IgD-negative memory B cell (primary cell): ENCODE results near the gene S100A11. TPM values are rescaled to one million over a fixed set of nuclear protein-coding genes. Genes with fewer than 3 reads are reported as not detected.
"Not testable (repeated sequence)": the region's sequence is repeated elsewhere in the genome, so short reads cannot be mapped to it uniquely, and the experiment has no call there.

Source experiments
- H3K27ac Mint-ChIP-seq, 3 donors: one replicate each; pipeline ENCODE4 v1.8.0; 2020 to 2022; ENCODE audit warnings: mild to moderate bottlenecking in 3 of 3, mixed read lengths in 3 of 3, moderate library complexity in 1 of 3
- H3K27me3 Mint-ChIP-seq: one replicate; pipeline ENCODE4 v1.8.0; 2021; ENCODE audit warnings: mixed read lengths
- H3K36me3 Mint-ChIP-seq: one replicate; pipeline ENCODE4 v1.8.0; 2020; ENCODE audit warnings: mild to moderate bottlenecking, mixed read lengths
- H3K4me1 Mint-ChIP-seq, 3 donors: one replicate each; pipeline ENCODE4 v1.8.0; 2020 to 2022; ENCODE audit warnings: mixed read lengths in 3 of 3, mild to moderate bottlenecking in 1 of 3
- H3K4me3 Mint-ChIP-seq, 4 donors: one replicate each; pipeline ENCODE4 v1.8.0; 2020 to 2022; ENCODE audit warnings: mild to moderate bottlenecking in 4 of 4, mixed read lengths in 4 of 4, moderate library complexity in 3 of 4
- H3K9me3 Mint-ChIP-seq, 3 donors: one replicate each; pipeline ENCODE4 v1.8.0; 2020 to 2021; ENCODE audit warnings: mixed read lengths in 3 of 3, mild to moderate bottlenecking in 1 of 3
- polyA plus RNA-seq: library from polyadenylated mRNA; unstranded; fragments of 300-500 nt; fragmentation: Illumina TruSeq; gene quantifications from one replicate; pipeline ENCODE4 v1.2.3, GENCODE V29; 2021

The S100A11 gene
- 140 TPM for polyA plus RNA-seq

DNA sequence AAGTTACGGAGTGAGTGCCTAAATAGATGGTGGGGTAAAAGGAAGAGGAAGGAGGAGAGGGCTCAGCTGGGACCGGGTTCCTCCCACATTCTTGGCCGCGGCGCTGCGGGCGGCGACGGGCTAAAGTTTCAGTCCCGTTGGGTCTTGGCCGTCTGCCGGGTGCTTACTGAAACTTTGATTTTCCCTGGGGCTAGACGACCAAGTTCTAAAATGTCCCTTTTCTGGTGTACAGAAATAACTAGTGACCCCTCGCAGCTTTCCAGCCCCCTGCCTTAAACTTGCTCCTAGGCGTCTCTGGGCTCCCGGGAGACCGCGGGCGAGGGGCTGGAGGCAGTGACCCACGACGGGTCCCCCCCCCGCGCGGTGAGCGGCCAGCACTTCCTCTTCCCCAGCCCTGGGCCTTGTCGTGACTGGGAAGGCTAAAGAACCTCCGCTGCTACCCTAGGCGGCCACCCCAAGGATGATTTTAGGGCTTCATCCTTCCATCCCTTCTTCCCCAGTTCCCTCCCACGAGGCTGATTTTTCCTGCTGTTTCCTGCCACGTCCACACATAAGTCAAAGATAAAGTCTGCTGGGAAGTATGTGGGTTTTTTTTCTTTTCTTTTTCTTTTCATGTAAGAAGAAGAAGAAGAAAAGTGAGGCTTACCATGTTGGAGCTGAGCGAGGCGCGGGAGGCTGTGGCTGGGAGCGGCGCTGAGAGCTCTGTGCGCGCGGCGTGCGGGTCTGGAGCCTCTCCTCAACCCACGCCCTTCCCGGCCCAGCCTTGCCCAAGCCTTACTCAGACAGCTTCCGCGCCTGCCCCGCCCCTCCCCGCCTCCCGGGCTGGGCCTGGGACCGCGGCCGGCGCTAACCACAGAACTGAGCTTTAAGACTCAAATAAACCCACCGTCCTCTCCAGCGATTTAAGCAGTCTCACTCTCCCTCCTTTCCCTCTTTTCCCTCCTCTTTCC is at the start of gene S100A11:
TSS of gene S100A11 (minus strand) at position 738 of the 950 bp plus-strand sequence. CDS start at position 649, 89 bp downstream.
- Mint-ChIP-seq H3K27me3 (peaks cover 3% of the 10 kb centered on the region), H3K4me3 (peak within 1 kb of the TSS; percentile 88 to 96 (median 95)), H3K4me1 (peaks cover 24 to 35% (median 25%) of the 10 kb centered on the region in 3 donors), H3K36me3 (no peaks in the 10 kb centered on the region), H3K9me3 (no peaks in the 10 kb centered on the region), H3K27ac (peak within 1 kb of the TSS; percentile 82 to 95 (median 92))

DNA sequence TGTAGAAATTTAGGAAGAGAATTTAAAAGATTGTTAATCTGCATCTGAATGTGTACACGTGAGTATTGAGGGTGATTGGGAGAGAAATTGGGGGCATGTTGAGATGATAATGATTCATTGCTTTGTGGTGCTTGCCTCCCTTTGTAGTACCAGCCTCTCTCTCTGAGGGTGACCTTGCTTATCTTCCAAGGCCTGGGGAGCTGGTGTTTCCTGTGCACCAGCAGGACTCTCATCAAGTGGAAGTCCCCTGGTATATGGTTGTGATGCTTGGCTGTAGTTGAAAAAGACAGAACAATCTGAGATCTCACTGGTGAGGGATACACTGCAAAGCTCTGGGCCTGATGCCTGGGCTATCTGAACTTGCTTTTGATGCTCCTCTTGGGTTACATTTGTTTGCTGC is 48.0 kb upstream of the S100A11 start:
- Mint-ChIP-seq H3K27me3 (peaks cover 8% of the 10 kb centered on the region), H3K4me3 (no peak overlapping the region), H3K27ac (no peak overlapping the region), H3K36me3 (no peaks in the 10 kb centered on the region), H3K4me1 (no peaks in the 10 kb centered on the region), H3K9me3 (no peaks in the 10 kb centered on the region)

DNA sequence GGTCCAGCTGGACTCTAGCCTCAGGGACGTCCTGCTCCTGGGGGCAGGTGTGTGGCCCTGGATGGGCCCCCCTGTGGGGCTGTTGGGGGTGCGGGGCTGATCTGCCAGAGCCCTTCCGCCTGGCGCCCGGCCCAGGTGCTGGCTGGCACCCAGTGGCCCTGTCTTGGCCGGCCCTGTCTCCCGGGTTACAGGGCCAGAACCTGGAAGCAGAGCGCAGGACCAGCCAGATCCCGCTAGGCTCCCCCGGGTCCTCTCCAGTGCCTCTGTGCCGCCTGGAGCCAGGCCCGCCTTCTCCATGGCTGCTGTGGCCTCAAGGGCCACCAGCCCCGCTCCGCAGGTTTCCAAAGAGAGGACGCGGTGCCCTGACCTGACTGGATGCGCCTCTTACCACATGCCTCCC is 44.2 kb upstream of the S100A11 start:
- not testable (repeated sequence) for H3K4me1 Mint-ChIP-seq, H3K27ac Mint-ChIP-seq, H3K9me3 Mint-ChIP-seq, H3K4me3 Mint-ChIP-seq, H3K36me3 Mint-ChIP-seq
- H3K27me3 Mint-ChIP-seq = peaks cover 14% of the 10 kb centered on the region

DNA sequence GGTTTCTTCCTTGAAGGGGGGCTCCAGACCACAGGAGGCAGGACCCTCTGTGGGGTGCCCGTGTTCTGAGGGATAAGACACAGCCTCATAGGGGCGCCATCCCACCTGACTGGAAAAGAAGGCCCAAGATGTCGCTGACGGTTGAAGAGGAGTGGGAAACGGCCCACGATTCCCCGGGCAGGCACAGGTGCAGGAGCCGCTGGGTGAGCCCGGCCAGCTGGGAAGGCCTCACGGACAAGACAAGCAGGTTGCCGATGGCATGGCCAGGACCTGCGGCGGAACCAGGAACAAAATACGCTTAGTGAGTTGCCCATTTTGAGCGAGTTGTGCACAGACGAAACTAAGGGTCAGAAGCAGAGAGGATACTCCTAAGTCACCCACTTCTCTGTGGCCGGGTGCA is 43.7 kb upstream of the S100A11 start:
- H3K27ac Mint-ChIP-seq, H3K36me3 Mint-ChIP-seq, H3K4me1 Mint-ChIP-seq, H3K9me3 Mint-ChIP-seq, H3K4me3 Mint-ChIP-seq: not testable (repeated sequence)
- peaks cover 14% of the 10 kb centered on the region for H3K27me3 Mint-ChIP-seq

DNA sequence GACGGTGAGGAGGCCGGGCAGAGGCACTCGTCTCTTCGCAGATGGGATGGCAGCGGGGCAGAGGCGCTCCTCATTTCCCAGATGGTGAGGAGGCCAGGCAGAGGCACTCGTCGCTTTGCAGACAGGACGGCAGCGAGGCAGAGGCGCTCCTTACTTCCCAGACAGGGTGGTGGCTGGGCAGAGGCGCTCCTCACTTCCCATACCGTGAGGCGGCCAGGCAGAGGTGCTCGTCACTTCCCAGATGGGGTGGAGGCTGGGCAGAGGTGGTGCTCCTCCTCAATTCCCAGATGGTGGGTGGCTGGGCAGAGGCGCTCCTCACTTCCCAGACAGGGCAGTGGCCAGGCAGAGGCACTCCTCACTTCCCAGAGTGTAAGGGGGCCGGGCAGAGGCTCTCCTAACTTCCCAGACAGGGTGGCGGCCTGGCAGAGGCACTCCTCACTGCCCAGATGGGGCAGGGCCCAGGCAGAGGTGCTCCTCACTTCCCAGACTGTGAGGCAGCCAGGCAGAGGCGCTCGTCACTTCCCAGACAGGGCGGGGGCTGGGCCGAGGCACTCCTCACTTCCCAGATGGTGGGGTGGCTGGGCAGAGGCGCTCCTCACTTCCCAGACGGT is 42.1 kb upstream of the S100A11 start:
- H3K27me3 Mint-ChIP-seq = peaks cover 17% of the 10 kb centered on the region
- no peaks in the 10 kb centered on the region for H3K36me3 Mint-ChIP-seq
- peak overlapping the region in 1 of 4 donors; percentile 19 for H3K4me3 Mint-ChIP-seq
- H3K4me1 Mint-ChIP-seq = no peaks in the 10 kb centered on the region
- H3K27ac Mint-ChIP-seq = no peak overlapping the region
- no peaks in the 10 kb centered on the region for H3K9me3 Mint-ChIP-seq

DNA sequence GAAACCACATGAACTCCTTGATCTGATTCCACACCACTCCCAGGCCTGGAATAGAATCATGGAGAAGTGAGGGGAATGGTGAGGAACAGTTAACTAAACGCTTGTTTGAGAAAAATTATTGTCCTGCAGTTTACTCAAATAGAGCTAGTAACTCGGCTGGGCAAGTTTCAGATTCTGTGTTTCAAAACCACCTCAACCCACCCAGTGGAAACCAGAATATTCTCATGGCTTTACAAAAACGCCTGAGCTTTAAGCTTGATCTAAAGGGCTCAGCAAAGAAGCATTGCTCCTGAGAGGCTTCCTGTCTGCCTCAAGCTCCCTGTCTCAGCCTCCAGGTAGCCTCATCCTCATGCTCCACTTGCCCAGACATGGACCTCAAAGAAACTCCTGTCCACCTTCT is 35.5 kb upstream of the S100A11 start:
- H3K9me3 Mint-ChIP-seq = no peaks in the 10 kb centered on the region
- no peaks in the 10 kb centered on the region for H3K4me1 Mint-ChIP-seq
- H3K27me3 Mint-ChIP-seq = peaks cover 35% of the 10 kb centered on the region
- H3K27ac Mint-ChIP-seq = no peak overlapping the region
- H3K36me3 Mint-ChIP-seq = no peaks in the 10 kb centered on the region
- no peak overlapping the region for H3K4me3 Mint-ChIP-seq

DNA sequence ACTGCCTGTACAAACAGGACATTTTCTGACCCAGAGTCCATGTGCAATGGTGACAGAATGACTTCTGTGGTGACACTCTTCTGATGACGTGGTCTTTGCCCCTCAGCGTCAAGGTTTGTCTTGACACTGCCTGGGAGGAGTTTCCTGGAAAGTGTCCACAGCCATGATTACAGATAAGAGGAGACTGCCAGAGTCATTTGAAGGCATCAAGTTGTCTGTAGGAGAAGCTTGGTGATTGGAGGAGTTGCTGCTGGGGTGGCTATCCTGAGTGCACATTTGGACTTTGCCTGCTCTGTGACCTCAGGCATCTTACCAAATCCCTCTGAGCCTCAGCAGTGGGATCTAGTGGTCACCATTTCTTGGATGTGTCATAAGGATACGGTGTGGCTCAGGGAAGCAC is 34.3 kb upstream of the S100A11 start:
- Mint-ChIP-seq H3K27ac (no peak overlapping the region), H3K4me1 (no peaks in the 10 kb centered on the region), H3K27me3 (peaks cover 31% of the 10 kb centered on the region), H3K4me3 (no peak overlapping the region), H3K36me3 (no peaks in the 10 kb centered on the region), H3K9me3 (no peaks in the 10 kb centered on the region)

DNA sequence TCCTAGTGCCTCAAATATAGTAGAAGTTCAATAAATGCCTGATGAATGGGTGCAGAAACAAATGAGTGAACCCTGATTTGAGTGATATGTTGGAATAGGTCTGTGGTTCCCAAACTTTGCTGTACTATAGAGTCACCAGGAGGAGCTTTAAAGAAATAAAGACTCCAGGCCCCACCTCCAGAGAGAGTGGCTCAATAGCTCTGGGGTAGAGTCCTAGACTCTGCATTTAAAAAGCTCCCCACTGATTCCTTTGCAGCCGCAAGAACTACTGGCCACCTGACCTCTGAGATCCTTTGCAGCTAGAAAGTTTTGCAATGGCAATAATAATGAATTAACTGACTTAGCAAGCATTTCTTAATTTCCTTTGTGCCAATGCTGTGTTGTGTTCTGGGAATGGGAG is 31.1 kb upstream of the S100A11 start:
- H3K9me3 Mint-ChIP-seq = peaks cover 0 to 1% (median 0%) of the 10 kb centered on the region in 3 donors
- no peaks in the 10 kb centered on the region for H3K36me3 Mint-ChIP-seq
- H3K4me3 Mint-ChIP-seq = no peak overlapping the region
- no peak overlapping the region for H3K27ac Mint-ChIP-seq
- H3K4me1 Mint-ChIP-seq = no peaks in the 10 kb centered on the region
- H3K27me3 Mint-ChIP-seq = peaks cover 24% of the 10 kb centered on the region

DNA sequence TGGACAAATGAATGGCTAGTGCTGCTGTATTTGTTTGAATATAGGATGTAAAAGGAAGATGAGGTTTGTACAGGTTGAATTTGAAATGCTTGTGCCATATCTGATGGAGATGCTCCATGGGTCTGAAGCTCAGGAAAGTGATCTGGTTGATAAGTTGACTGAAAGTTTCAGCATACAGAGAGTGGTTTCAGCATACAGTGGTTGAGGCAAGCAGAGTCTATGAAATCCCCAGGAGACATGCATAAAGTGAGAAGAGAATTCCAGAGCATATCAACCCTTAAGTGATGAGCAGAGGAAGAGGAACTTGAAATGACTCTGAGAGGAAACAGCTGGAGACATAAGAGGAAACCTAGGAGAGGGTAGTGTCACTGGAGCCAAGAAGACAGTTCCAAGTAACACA is 30.3 kb upstream of the S100A11 start:
- peaks cover 19% of the 10 kb centered on the region for H3K27me3 Mint-ChIP-seq
- H3K4me3 Mint-ChIP-seq = no peak overlapping the region
- no peaks in the 10 kb centered on the region for H3K36me3 Mint-ChIP-seq
- H3K4me1 Mint-ChIP-seq = no peaks in the 10 kb centered on the region
- H3K27ac Mint-ChIP-seq = no peak overlapping the region
- peaks cover 0 to 1% (median 0%) of the 10 kb centered on the region in 3 donors for H3K9me3 Mint-ChIP-seq

DNA sequence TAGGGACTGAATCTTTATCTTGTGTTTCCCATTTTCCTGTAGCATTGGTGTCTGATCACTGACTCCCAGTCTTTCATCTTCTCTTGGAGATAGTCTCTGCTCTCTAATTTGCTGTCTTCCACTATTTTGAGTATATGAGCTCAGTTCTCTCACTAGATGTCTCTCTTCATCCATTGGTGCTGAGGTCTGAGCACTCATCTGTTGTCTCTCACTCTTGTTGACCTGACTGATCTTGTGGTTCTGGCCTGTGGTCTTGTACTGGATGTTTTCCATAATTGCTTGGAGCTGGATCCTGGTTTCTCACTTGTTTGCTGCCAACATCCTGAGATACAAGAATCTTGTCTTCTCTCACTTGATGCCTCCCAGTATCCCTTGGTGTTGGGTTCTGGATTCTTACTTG is 25.1 kb upstream of the S100A11 start:
- Mint-ChIP-seq H3K4me3 (no peak overlapping the region), H3K27ac (no peak overlapping the region), H3K27me3 (peaks cover 8% of the 10 kb centered on the region), H3K4me1 (no peaks in the 10 kb centered on the region), H3K9me3 (peaks cover 0 to 1% (median 0%) of the 10 kb centered on the region in 3 donors), H3K36me3 (no peaks in the 10 kb centered on the region)

DNA sequence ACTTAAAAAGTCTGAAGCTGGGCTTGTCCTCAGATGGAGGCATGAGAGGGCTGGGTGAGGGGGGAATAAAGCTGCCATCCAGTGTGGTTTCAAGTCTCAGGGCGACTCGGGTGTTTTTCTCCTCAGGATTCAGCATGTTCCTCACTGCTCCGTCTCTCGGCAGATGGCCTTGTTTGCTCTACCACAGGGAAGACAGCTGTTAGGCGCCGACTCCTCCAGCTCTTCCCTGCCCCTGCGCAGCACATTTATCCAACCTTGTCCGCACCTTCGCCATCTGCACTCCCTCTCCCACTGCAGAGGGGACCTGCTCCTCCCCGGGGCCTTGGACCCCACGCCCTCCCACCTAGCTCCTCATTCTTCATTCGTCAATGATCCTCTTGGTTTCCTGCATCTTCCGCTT is 16.6 kb upstream of the S100A11 start:
- H3K36me3 Mint-ChIP-seq = no peaks in the 10 kb centered on the region
- H3K4me1 Mint-ChIP-seq = peaks cover under 1 to 5% (median 4%) of the 10 kb centered on the region in 3 donors
- no peaks in the 10 kb centered on the region for H3K9me3 Mint-ChIP-seq
- no peak overlapping the region for H3K4me3 Mint-ChIP-seq
- peaks cover 6% of the 10 kb centered on the region for H3K27me3 Mint-ChIP-seq
- H3K27ac Mint-ChIP-seq = no peak overlapping the region

DNA sequence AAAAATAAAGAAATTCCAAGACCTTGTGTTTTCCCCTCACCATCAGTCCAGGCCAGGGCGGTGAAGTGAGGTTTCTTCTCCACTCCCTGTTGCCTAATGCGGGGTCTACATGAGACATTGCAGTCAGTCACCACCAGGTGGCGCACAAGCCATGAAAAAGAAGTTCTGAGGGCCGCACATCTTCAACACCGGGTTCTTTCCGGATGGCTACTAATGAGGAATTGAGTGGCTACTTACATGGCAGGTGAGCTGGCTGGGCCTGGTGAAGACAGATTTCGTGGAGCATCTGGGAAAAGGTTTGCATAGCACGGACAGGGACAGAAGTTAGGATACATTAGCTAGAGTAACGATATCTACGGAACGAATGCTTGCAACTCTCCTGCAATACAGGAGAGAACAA is 15.8 kb upstream of the S100A11 start:
- Mint-ChIP-seq H3K4me1 (peaks cover 8 to 13% (median 12%) of the 10 kb centered on the region in 3 donors), H3K4me3 (peak overlapping the region in 1 of 4 donors; percentile 78), H3K36me3 (no peaks in the 10 kb centered on the region), H3K9me3 (no peaks in the 10 kb centered on the region), H3K27ac (no peak overlapping the region), H3K27me3 (peaks cover 6% of the 10 kb centered on the region)

DNA sequence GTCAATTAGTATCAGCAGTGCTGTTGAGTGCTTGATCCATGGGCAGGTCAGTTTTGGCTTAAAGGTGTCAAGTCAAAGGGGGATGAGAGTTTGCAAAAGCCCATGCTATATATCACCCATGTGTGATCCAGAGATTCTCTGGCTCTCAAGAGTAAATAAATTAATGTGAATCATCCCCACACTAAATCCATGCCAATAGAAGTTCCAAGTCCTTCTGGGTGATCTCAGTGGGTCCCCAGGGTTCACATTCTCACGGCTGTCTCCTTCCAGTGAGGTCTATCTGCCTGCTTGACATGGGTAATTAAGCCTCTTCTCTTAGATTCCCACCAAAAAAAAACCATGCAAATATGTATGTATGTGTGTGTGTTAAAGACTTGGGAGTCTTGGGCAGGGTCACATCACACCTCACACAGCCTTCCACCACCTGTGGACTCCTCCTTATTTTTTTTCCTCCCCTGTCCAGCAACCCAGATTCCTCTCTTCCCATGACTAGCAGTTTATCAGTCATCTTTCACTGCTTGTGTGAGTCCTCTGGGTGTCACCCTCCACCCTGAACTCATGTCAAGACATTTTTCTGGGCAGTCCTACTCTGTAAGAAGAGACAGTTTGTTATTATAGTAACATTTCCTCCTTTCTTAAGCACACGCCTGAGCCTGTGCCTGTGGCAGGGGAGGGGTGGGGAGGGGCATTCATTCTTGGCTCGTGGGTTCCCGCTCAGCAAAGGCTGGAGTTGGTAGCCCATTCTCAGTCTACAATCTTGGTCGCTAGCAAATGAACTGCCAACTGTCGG is 14.3 kb upstream of the S100A11 start:
- no peak overlapping the region for H3K27ac Mint-ChIP-seq
- peak overlapping the region in 1 of 4 donors; percentile 39 for H3K4me3 Mint-ChIP-seq
- H3K9me3 Mint-ChIP-seq = no peaks in the 10 kb centered on the region
- H3K27me3 Mint-ChIP-seq = peaks cover 4% of the 10 kb centered on the region
- H3K36me3 Mint-ChIP-seq = no peaks in the 10 kb centered on the region
- H3K4me1 Mint-ChIP-seq = peaks cover 10 to 17% (median 16%) of the 10 kb centered on the region in 3 donors

DNA sequence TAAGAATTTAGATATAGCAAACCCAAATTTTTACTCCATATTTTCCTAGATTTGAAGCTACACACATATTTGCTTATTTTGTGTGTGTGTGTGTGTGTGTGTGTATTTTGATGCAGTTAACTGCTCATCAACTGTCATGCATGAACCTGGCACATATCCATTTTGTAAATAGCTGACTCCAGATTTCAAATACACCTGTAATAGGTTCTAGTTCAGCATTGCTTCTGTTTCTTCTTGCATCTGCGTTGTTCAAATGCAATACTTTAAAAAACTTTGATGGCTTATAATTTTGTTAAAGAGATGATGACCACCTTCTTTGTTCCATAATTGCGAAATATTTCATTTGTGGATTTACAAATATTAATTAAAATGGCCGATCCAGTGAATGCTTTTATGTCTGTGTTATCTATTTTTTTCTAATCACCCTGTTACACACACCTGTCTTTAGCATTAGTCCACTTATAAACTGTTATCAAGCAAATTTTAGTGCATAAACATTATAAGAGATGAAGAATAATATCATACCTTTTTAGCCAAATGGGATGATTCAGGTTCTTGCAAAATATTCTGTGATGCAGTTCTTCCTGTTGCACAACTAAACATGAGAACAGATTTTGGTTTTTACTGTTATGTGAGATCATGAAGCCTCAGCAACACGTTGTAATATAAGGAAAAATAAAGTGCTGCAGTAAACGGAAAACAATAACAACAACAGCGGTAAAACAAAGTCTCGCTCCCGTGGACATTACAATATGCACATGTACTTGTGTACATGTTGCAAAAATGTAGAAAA is 12.7 kb upstream of the S100A11 start:
- Mint-ChIP-seq H3K36me3 (no peaks in the 10 kb centered on the region), H3K27ac (no peak overlapping the region), H3K9me3 (no peaks in the 10 kb centered on the region), H3K27me3 (peaks cover 3% of the 10 kb centered on the region), H3K4me1 (peaks cover 10 to 17% (median 16%) of the 10 kb centered on the region in 3 donors), H3K4me3 (no peak overlapping the region)
